SK-N-SH treated with all-trans-retinoic acid at 6 μM for 48 hours (cell line): ENCODE measurements around the gene PSMA6.

Experiments
- ATAC-seq: fragments of 200-7000 bp; cut with Tn5 transposase; 3 replicates; pipeline ENCODE4 v1.9.1; 2020; ENCODE audit warnings: mild to moderate bottlenecking, moderate library complexity
- ARNTL ChIP-seq: fragments of 450-650 bp; formaldehyde crosslinking; IDR thresholded peaks from 2 replicates; pipeline ENCODE4 v1.5.0; 2020; ENCODE audit warnings: low read depth, mild to moderate bottlenecking, moderate library complexity, borderline replicate concordance
- BACH2 ChIP-seq: fragments of 250-450 bp; sonication (Bioruptor Pico); IDR thresholded peaks from 2 replicates; pipeline ENCODE4 v1.9.0; 2021; ENCODE audit warnings: mild to moderate bottlenecking, borderline replicate concordance
- CSDC2 ChIP-seq: fragments of 250-450 bp; sonication (Bioruptor Pico); IDR thresholded peaks from 2 replicates; pipeline ENCODE4 v1.5.0; 2020; ENCODE audit warnings: mild to moderate bottlenecking, moderate library complexity
- ESRRG ChIP-seq: fragments of 250-450 bp; sonication (Bioruptor Pico); IDR thresholded peaks from 2 replicates; pipeline ENCODE4 v1.6.1; 2021; ENCODE audit warnings: mild to moderate bottlenecking
- ISL1 ChIP-seq: fragments of 250-450 bp; sonication (Bioruptor Pico); IDR thresholded peaks from 2 replicates; pipeline ENCODE4 v2.1.2; 2022; ENCODE audit warnings: mild to moderate bottlenecking, moderate library complexity
- OSR1 ChIP-seq: fragments of 250-450 bp; sonication (Bioruptor Pico); IDR thresholded peaks from 2 replicates; pipeline ENCODE4 v1.8.0; 2022; ENCODE audit warnings: moderate library complexity, mild to moderate bottlenecking, inconsistent platforms
- PPARA ChIP-seq: fragments of 250-450 bp; sonication (Bioruptor Pico); IDR thresholded peaks from 2 replicates; pipeline ENCODE4 v1.5.0; 2020; ENCODE audit warnings: mild to moderate bottlenecking, borderline replicate concordance
- RARB ChIP-seq: fragments of 250-450 bp; sonication (Bioruptor Pico); IDR thresholded peaks from 2 replicates; pipeline ENCODE4 v1.8.0; 2021; ENCODE audit warnings: mild to moderate bottlenecking, moderate library complexity
- TCF4 ChIP-seq: fragments of 250-450 bp; sonication (Bioruptor Pico); IDR thresholded peaks from 2 replicates; pipeline ENCODE4 v1.8.0; 2021; ENCODE audit warnings: mild to moderate bottlenecking, moderate library complexity, borderline replicate concordance
- TOX ChIP-seq: fragments of 250-450 bp; sonication (Bioruptor Pico); IDR thresholded peaks from 2 replicates; pipeline ENCODE4 v1.8.0; 2021; ENCODE audit warnings: mild to moderate bottlenecking, moderate library complexity, borderline replicate concordance
- ZC3H10 ChIP-seq: fragments of 250-450 bp; sonication (Bioruptor Pico); IDR thresholded peaks from 2 replicates; pipeline ENCODE4 v1.5.1; 2021; ENCODE audit warnings: mild to moderate bottlenecking, moderate library complexity
- ZFP3 ChIP-seq: fragments of 250-450 bp; sonication (Bioruptor Pico); IDR thresholded peaks from 2 replicates; pipeline ENCODE4 v1.5.0; 2020; ENCODE audit warnings: mild to moderate bottlenecking, moderate library complexity
- ZFP30 ChIP-seq: fragments of 450-650 bp; formaldehyde crosslinking; IDR thresholded peaks from 2 replicates; pipeline ENCODE4 v1.5.0; 2022; ENCODE audit warnings: mild to moderate bottlenecking, moderate library complexity
- ZNF565 ChIP-seq: fragments of 450-650 bp; formaldehyde crosslinking; conservative IDR thresholded peaks from 2 replicates; pipeline ENCODE4 v1.5.0; 2020; ENCODE audit warnings: low read depth, mild to moderate bottlenecking, moderate library complexity
- ZNF8 ChIP-seq: fragments of 450-650 bp; formaldehyde crosslinking; IDR thresholded peaks from 2 replicates; pipeline ENCODE4 v1.5.0; 2020; ENCODE audit warnings: mild to moderate bottlenecking, moderate library complexity
- TF ChIP-seq, protein P1 (sequence below): fragments of 250-450 bp; sonication (Bioruptor Pico); IDR thresholded peaks from 2 replicates; pipeline ENCODE4 v1.5.0; 2020; ENCODE audit warnings: mild to moderate bottlenecking, moderate library complexity
- TF ChIP-seq, protein P2 (sequence below): fragments of 250-450 bp; sonication (Bioruptor Pico); IDR thresholded peaks from 2 replicates; pipeline ENCODE4 v1.8.0; 2021; ENCODE audit warnings: low read depth, mild to moderate bottlenecking, moderate library complexity, borderline replicate concordance
- TF ChIP-seq, protein P3 (sequence below): fragments of 250-450 bp; sonication (Bioruptor Pico); IDR thresholded peaks from 2 replicates; pipeline ENCODE4 v1.8.0; 2020; ENCODE audit warnings: mild to moderate bottlenecking, moderate library complexity, borderline replicate concordance
- TF ChIP-seq, protein P4 (sequence below): fragments of 250-450 bp; sonication (Bioruptor Pico); IDR thresholded peaks from 2 replicates; pipeline ENCODE4 v1.5.1; 2021; ENCODE audit warnings: mild to moderate bottlenecking, moderate library complexity
- TF ChIP-seq, protein P5 (sequence below): fragments of 250-450 bp; sonication (Bioruptor Pico); IDR thresholded peaks from 2 replicates; pipeline ENCODE4 v1.5.1; 2020; ENCODE audit warnings: low read depth, mild to moderate bottlenecking, moderate library complexity

PSMA6 gene

DNA sequence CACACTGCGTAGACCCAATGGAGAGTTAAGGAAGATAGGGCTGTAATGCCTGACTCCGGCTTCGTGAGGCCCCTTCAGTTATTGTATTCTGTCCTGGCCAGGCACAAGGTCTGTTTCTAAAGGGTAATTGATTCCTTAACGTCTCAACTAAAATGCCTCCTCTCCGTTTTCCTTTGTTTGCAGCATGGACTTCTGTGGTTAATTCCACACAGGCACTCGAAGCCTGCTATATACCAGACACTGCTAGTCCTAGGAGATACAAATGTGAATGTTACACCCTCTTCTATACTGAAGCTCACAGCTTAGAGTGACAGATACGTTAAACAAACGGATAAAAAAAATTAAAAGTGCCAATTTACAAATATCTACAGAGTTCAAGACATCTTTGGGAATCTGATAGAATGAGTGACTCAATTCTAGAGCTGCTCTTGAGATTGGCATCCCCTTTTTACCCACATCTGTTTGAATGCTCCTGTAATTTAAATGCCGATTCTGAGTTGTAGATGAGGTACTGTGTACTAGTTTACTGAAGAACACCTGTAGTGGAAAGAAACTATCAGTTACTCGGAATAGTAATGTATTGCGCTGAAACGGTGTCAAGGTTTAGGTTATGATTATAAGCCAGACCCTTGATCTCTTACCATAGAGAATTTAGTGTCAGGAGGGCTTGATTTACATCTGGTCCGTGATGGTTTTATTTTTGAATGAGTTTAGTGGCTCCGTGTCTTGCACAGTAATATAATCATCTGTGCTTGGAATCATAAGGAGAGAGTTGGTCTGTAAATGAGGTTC lies 784 bp downstream of the PSMA6 start (continued):
- TF ChIP-seq, protein P1, sequence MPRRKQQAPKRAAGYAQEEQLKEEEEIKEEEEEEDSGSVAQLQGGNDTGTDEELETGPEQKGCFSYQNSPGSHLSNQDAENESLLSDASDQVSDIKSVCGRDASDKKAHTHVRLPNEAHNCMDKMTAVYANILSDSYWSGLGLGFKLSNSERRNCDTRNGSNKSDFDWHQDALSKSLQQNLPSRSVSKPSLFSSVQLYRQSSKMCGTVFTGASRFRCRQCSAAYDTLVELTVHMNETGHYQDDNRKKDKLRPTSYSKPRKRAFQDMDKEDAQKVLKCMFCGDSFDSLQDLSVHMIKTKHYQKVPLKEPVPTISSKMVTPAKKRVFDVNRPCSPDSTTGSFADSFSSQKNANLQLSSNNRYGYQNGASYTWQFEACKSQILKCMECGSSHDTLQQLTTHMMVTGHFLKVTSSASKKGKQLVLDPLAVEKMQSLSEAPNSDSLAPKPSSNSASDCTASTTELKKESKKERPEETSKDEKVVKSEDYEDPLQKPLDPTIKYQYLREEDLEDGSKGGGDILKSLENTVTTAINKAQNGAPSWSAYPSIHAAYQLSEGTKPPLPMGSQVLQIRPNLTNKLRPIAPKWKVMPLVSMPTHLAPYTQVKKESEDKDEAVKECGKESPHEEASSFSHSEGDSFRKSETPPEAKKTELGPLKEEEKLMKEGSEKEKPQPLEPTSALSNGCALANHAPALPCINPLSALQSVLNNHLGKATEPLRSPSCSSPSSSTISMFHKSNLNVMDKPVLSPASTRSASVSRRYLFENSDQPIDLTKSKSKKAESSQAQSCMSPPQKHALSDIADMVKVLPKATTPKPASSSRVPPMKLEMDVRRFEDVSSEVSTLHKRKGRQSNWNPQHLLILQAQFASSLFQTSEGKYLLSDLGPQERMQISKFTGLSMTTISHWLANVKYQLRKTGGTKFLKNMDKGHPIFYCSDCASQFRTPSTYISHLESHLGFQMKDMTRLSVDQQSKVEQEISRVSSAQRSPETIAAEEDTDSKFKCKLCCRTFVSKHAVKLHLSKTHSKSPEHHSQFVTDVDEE (CRISPR knock-in tag) = no peak
- no peak for TF ChIP-seq OSR1 (CRISPR knock-in tag)
- no peak for TF ChIP-seq ZNF8 (CRISPR knock-in tag)
- TF ChIP-seq CSDC2 (CRISPR knock-in tag) = no peak
- no peak for TF ChIP-seq TCF4 (CRISPR knock-in tag)
- no peak for TF ChIP-seq ESRRG (CRISPR knock-in tag)
- TF ChIP-seq, protein P2, sequence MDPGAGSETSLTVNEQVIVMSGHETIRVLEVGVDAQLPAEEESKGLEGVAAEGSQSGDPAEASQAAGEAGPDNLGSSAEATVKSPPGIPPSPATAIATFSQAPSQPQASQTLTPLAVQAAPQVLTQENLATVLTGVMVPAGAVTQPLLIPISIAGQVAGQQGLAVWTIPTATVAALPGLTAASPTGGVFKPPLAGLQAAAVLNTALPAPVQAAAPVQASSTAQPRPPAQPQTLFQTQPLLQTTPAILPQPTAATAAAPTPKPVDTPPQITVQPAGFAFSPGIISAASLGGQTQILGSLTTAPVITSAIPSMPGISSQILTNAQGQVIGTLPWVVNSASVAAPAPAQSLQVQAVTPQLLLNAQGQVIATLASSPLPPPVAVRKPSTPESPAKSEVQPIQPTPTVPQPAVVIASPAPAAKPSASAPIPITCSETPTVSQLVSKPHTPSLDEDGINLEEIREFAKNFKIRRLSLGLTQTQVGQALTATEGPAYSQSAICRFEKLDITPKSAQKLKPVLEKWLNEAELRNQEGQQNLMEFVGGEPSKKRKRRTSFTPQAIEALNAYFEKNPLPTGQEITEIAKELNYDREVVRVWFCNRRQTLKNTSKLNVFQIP (CRISPR knock-in tag) = no peak
- TF ChIP-seq TOX (CRISPR knock-in tag) = no peak

DNA sequence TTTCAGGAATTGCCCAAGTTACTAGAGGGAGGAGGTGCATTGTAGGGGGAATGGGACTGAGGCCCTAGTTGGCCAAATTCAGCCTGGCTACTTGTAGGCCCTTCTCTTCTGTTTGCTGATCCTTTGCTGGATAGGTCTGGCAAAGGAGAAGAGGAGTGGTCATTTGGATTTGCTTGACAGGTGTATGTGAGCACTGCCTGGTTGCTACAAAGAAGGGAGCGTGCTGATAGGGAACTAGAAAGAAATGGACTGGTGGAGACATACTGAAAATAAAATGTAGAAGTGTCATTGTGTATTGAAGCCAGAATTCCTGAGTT lies 3.6 kb downstream of the PSMA6 start:
- TF ChIP-seq, protein P3, sequence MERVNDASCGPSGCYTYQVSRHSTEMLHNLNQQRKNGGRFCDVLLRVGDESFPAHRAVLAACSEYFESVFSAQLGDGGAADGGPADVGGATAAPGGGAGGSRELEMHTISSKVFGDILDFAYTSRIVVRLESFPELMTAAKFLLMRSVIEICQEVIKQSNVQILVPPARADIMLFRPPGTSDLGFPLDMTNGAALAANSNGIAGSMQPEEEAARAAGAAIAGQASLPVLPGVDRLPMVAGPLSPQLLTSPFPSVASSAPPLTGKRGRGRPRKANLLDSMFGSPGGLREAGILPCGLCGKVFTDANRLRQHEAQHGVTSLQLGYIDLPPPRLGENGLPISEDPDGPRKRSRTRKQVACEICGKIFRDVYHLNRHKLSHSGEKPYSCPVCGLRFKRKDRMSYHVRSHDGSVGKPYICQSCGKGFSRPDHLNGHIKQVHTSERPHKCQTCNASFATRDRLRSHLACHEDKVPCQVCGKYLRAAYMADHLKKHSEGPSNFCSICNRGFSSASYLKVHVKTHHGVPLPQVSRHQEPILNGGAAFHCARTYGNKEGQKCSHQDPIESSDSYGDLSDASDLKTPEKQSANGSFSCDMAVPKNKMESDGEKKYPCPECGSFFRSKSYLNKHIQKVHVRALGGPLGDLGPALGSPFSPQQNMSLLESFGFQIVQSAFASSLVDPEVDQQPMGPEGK (CRISPR knock-in tag) = no peak
- TF ChIP-seq ESRRG (CRISPR knock-in tag) = no peak
- TF ChIP-seq ZC3H10 (CRISPR knock-in tag) = no peak
- no peak for ATAC-seq

DNA sequence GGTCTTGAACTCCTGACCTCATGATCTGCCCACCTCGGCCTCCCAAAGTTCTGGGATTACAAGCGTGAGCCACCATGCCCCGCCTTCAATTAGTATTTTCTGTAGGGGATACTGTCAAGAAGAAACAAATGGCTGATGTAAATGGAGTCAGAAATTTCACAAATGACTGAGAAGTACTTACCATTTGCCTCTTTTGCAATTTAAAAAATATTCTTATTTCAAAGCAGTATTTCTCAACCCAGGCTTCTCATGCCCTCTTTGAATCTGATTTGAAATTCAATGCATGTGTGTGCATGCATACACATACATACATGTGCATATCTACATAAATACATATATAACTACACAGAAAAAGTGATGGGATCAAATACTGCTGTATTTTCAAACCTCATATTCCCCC lies 4.4 kb downstream of the PSMA6 start:
- TF ChIP-seq ZNF8 (CRISPR knock-in tag) (no peak), BACH2 (CRISPR knock-in tag) (no peak), ZFP3 (no peak), ZFP30 (CRISPR knock-in tag) (no peak), ISL1 (CRISPR knock-in tag) (no peak), CSDC2 (CRISPR knock-in tag) (no peak), ARNTL (CRISPR knock-in tag) (no peak), ZC3H10 (CRISPR knock-in tag) (no peak), ESRRG (CRISPR knock-in tag) (no peak), PPARA (CRISPR knock-in tag) (no peak), RARB (CRISPR knock-in tag) (no peak), ZNF565 (no peak), OSR1 (CRISPR knock-in tag) (no peak)
- TF ChIP-seq, protein P2 (CRISPR knock-in tag) = no peak
- TF ChIP-seq, protein P3 (CRISPR knock-in tag) = no peak
- TF ChIP-seq, protein P1 (CRISPR knock-in tag) = no peak
- TF ChIP-seq, protein P4, sequence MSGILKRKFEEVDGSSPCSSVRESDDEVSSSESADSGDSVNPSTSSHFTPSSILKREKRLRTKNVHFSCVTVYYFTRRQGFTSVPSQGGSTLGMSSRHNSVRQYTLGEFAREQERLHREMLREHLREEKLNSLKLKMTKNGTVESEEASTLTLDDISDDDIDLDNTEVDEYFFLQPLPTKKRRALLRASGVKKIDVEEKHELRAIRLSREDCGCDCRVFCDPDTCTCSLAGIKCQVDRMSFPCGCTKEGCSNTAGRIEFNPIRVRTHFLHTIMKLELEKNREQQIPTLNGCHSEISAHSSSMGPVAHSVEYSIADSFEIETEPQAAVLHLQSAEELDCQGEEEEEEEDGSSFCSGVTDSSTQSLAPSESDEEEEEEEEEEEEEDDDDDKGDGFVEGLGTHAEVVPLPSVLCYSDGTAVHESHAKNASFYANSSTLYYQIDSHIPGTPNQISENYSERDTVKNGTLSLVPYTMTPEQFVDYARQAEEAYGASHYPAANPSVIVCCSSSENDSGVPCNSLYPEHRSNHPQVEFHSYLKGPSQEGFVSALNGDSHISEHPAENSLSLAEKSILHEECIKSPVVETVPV (CRISPR knock-in tag) = no peak
- TF ChIP-seq, protein P5, sequence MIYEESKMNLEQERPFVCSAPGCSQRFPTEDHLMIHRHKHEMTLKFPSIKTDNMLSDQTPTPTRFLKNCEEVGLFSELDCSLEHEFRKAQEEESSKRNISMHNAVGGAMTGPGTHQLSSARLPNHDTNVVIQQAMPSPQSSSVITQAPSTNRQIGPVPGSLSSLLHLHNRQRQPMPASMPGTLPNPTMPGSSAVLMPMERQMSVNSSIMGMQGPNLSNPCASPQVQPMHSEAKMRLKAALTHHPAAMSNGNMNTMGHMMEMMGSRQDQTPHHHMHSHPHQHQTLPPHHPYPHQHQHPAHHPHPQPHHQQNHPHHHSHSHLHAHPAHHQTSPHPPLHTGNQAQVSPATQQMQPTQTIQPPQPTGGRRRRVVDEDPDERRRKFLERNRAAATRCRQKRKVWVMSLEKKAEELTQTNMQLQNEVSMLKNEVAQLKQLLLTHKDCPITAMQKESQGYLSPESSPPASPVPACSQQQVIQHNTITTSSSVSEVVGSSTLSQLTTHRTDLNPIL (CRISPR knock-in tag) = no peak
- TF ChIP-seq, all 23 proteins: peak for 0
- no peak for ATAC-seq
